ENCODE data around the gene ACOX3.

- TF ChIP-seq CTCF (IDR thresholded peaks at IDR 0.05) (no peak), POLR2A (IDR thresholded peaks at IDR 0.05) (no peak)
These were observed 109.5 kb downstream of the ACOX3 start for GRCh38 chr4:8330821-8331574.
